T-helper 2 cell treated with Interferon-gamma antibody and Interleukin-4, amounts not matched to agents 5 μg/mL and 100 μg/mL, for 36 hours (primary cell): ENCODE results near the gene MC2R.

Experiments used
- DNase-seq: peaks from one replicate; pipeline ENCODE4 v3.0.0; 2021; ENCODE audit warnings: low spot score
- H3K27ac Mint-ChIP-seq: one replicate; pipeline ENCODE4 v1.8.0; 2021; ENCODE audit warnings: mild to moderate bottlenecking, mixed read lengths
- H3K27me3 Mint-ChIP-seq: one replicate; pipeline ENCODE4 v1.8.0; 2021; ENCODE audit warnings: low read depth, mixed read lengths
- H3K36me3 Mint-ChIP-seq: one replicate; pipeline ENCODE4 v1.8.0; 2021; ENCODE audit warnings: low read depth, mixed read lengths
- H3K4me1 Mint-ChIP-seq: one replicate; pipeline ENCODE4 v1.8.0; 2021; ENCODE audit warnings: low read depth, mixed read lengths
- H3K4me3 Mint-ChIP-seq: one replicate; pipeline ENCODE4 v1.8.0; 2022; ENCODE audit warnings: mild to moderate bottlenecking, moderate library complexity, mixed read lengths
- H3K9me3 Mint-ChIP-seq: one replicate; pipeline ENCODE4 v1.8.0; 2021; ENCODE audit warnings: mixed read lengths

Gene MC2R

DNA sequence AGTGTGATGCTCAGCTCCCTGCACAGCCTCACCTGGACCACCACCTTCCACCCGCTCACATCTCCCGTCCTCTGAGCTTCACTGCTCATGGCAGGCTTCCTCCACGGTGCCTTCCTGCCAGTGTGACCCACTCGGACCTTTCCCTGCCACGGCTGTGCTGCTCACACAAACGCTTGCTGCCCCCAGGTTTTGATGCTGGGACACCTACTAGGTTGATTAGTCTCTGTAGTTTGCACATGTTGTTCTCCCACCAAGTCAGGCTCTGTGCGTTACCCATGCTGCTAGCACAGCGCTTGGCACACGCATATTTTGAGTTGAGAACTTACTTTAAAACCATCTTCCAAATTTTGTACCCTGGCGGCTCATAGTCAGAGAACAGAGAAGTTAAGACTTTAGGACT lies 2.1 kb downstream of the MC2R start:
- Mint-ChIP-seq H3K27ac (no peak overlapping the region), H3K27me3 (no peaks in the 10 kb centered on the region), H3K9me3 (no peaks in the 10 kb centered on the region), H3K4me3 (no peak overlapping the region), H3K36me3 (no peaks in the 10 kb centered on the region), H3K4me1 (no peaks in the 10 kb centered on the region)
- DNase-seq, result no peak

GRCh38 chr18:13912601-13913000 lies 2.7 kb downstream of the MC2R start:
- Mint-ChIP-seq H3K9me3 (no peaks in the 10 kb centered on the region), H3K36me3 (no peaks in the 10 kb centered on the region), H3K27me3 (no peaks in the 10 kb centered on the region), H3K4me3 (no peak overlapping the region), H3K27ac (no peak overlapping the region), H3K4me1 (no peaks in the 10 kb centered on the region)
- DNase-seq, result no peak

- no peaks in the 10 kb centered on the region for H3K4me1 Mint-ChIP-seq
- H3K27ac Mint-ChIP-seq, result no peak overlapping the region
- H3K9me3 Mint-ChIP-seq, result no peaks in the 10 kb centered on the region
- no peaks in the 10 kb centered on the region for H3K36me3 Mint-ChIP-seq
- H3K4me3 Mint-ChIP-seq, result no peak overlapping the region
- no peak for DNase-seq
- no peaks in the 10 kb centered on the region for H3K27me3 Mint-ChIP-seq
Observed at GRCh38 chr18:13910986-13911385, 4.3 kb downstream of the MC2R start.

DNA sequence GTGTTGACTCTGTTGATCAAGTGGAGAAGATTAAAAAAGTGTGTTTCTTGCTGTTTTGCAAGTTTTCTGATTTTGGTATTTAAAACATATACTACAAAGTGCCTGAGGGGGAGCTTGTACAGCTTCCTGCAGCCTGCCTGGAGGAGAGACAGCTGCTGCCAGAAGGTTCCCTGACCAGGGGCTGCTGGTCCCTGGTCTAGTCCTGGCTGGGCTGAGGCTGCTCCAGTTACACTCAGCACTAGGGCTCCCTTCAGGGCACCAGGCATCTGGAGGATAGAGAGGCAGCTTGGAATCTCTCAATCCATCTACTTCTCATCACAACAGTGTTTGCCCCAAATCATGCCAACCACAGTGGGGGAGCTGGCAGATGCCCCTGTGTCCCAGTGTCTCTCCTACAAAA lies 4.8 kb downstream of the MC2R start:
- Mint-ChIP-seq H3K36me3 (no peaks in the 10 kb centered on the region), H3K27ac (no peak overlapping the region), H3K27me3 (no peaks in the 10 kb centered on the region), H3K4me3 (no peak overlapping the region), H3K9me3 (no peaks in the 10 kb centered on the region), H3K4me1 (no peaks in the 10 kb centered on the region)
- DNase-seq, result no peak

- Mint-ChIP-seq H3K36me3 (no peaks in the 10 kb centered on the region), H3K27ac (no peak overlapping the region), H3K9me3 (no peaks in the 10 kb centered on the region), H3K27me3 (no peaks in the 10 kb centered on the region), H3K4me1 (no peaks in the 10 kb centered on the region), H3K4me3 (no peak overlapping the region)
- DNase-seq, result no peak
Observed at GRCh38 chr18:13909141-13909940, 6.0 kb downstream of the MC2R start.

GRCh38 chr18:13900633-13901032 lies 14.7 kb downstream of the MC2R start:
- Mint-ChIP-seq H3K36me3 (no peaks in the 10 kb centered on the region), H3K27me3 (peaks cover 3% of the 10 kb centered on the region), H3K4me1 (no peaks in the 10 kb centered on the region), H3K27ac (no peak overlapping the region), H3K4me3 (no peak overlapping the region), H3K9me3 (peaks cover 9% of the 10 kb centered on the region)
- no peak for DNase-seq

- Mint-ChIP-seq H3K27ac (no peak overlapping the region), H3K27me3 (peaks cover 7% of the 10 kb centered on the region)
Observed at GRCh38 chr18:13895505-13896033, 19.8 kb downstream of the MC2R start.

DNA sequence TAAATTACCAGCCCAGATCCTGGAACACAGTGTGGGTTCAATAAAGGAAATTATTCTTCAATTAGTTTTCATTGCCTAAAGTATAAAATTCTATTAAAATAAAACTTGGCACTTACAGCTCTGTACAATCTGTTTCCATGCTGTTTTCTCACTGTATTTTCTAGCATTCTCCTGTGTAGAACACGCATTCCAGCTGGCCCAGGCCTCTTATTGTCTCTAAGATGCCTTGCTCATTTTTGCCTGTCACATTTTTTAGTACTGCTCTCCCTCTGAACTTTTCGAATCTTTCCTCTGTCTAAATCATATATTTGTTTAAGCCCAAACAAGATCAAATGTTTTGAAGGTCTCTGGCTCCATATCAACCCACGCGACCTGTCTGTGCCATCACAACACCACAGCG lies 20.8 kb downstream of the MC2R start:
- H3K4me3 Mint-ChIP-seq, result no peak overlapping the region
- H3K36me3 Mint-ChIP-seq, result no peaks in the 10 kb centered on the region
- H3K9me3 Mint-ChIP-seq, result no peaks in the 10 kb centered on the region
- H3K4me1 Mint-ChIP-seq, result no peaks in the 10 kb centered on the region
- H3K27ac Mint-ChIP-seq, result no peak overlapping the region
- no peak for DNase-seq
- peaks cover 4% of the 10 kb centered on the region for H3K27me3 Mint-ChIP-seq

More at GRCh38 chr18:13895505-13896033, 19.8 kb downstream of the MC2R start:
- Mint-ChIP-seq H3K36me3 (no peaks in the 10 kb centered on the region), H3K4me1 (no peaks in the 10 kb centered on the region), H3K9me3 (peaks cover 9% of the 10 kb centered on the region), H3K4me3 (no peak overlapping the region)
- no peak for DNase-seq

DNA sequence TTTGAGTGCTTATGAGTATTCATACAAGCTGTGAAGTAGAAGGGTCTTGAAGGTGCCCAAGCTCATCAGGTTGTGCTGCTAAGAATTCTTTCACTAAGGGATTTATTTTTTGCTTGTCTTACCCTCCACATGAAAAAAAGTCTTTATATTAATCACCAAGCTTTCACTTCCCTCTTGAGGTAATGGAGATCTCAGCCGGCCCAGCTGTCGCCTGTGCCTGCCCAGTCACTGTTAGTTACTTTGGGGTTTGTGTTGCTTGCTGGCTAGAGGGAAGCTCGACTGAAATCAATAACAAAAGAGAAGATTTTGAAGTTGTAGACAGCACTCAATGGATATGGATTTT lies 21.9 kb downstream of the MC2R start:
- Mint-ChIP-seq H3K9me3 (no peaks in the 10 kb centered on the region), H3K27ac (no peak overlapping the region), H3K36me3 (no peaks in the 10 kb centered on the region), H3K27me3 (peaks cover 4% of the 10 kb centered on the region), H3K4me1 (no peaks in the 10 kb centered on the region), H3K4me3 (no peak overlapping the region)
- no peak for DNase-seq

GRCh38 chr18:13892098-13892497 lies 23.2 kb downstream of the MC2R start:
- Mint-ChIP-seq H3K4me3 (no peak overlapping the region), H3K36me3 (no peaks in the 10 kb centered on the region), H3K27me3 (peaks cover 4% of the 10 kb centered on the region), H3K27ac (no peak overlapping the region), H3K4me1 (no peaks in the 10 kb centered on the region), H3K9me3 (no peaks in the 10 kb centered on the region)
- no peak for DNase-seq

- H3K4me1 Mint-ChIP-seq, result no peaks in the 10 kb centered on the region
- no peak overlapping the region for H3K27ac Mint-ChIP-seq
- H3K27me3 Mint-ChIP-seq, result peaks cover 4% of the 10 kb centered on the region
- no peaks in the 10 kb centered on the region for H3K36me3 Mint-ChIP-seq
- DNase-seq, result no peak
- H3K9me3 Mint-ChIP-seq, result no peaks in the 10 kb centered on the region
- H3K4me3 Mint-ChIP-seq, result no peak overlapping the region
Observed at GRCh38 chr18:13890761-13891361, 24.5 kb downstream of the MC2R start.

DNA sequence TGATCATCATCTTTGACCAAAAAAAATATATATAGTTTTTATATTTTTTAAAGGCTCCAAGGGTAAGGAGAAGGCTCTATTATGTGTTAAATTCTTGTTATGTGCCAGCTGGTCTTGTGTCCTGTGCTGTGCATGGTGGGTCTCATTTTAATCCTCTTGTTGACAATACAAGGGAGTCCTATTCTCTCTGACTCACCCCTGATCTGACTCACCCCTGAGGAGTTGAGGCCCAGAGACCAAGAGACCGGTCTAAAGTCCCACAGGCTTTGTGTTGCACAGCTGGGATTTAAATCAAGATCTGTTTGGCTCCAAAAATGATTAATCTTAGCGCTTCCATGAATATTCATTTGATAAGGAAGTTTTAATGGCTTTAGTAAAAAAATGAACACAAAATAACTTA lies 25.7 kb downstream of the MC2R start:
- H3K36me3 Mint-ChIP-seq, result no peaks in the 10 kb centered on the region
- peaks cover 2% of the 10 kb centered on the region for H3K27me3 Mint-ChIP-seq
- no peak overlapping the region for H3K27ac Mint-ChIP-seq
- no peak overlapping the region for H3K4me3 Mint-ChIP-seq
- no peaks in the 10 kb centered on the region for H3K9me3 Mint-ChIP-seq
- DNase-seq, result no peak
- H3K4me1 Mint-ChIP-seq, result no peaks in the 10 kb centered on the region

DNA sequence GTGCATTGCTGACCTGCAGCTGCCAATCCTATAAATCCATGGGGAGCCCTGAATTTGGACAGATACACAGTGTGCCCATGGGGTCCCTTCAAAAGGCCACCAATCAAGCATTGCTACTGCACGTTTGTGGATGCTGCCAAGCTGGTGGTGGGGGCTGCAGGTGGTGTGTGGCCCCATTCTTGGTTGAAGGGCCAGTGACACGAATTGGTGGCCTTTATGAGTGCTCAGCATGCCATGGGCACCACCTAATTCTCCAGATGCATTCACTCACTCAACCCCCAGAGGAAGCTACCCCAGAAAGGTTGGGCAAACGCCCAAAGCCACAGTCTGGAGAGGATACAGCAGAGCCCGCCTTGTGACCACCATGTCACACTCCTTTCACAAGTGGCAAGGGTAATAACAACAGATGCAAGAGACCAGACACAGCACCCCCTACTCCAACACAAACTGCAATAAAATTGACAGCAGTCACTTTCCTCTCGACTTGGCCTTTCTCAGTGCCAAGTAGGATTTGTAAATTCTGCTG lies 27.1 kb downstream of the MC2R start:
- Mint-ChIP-seq H3K27me3 (no peaks in the 10 kb centered on the region), H3K9me3 (no peaks in the 10 kb centered on the region), H3K36me3 (no peaks in the 10 kb centered on the region)

DNA sequence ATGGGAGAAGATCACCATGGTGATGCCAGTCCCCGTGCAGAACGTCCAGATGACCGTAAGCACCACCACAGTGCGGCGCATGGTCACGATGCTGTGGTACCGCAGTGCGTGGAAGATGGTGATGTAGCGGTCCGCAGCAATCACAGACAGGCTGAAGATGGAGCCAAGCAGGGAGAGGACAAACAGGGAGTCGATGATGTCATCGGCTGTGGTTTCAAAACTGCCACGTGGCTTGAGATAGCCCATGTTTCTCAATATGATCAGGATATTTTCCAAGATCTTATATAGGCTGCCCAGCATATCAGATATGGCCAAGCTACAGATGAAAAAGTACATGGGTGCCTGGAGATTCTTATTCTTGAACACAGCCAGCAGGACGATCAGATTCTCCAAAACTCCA lies 30.3 kb downstream of the MC2R start:
- H3K4me3 Mint-ChIP-seq, result no peak overlapping the region
- no peaks in the 10 kb centered on the region for H3K4me1 Mint-ChIP-seq
- H3K27ac Mint-ChIP-seq, result no peak overlapping the region
- H3K36me3 Mint-ChIP-seq, result no peaks in the 10 kb centered on the region
- no peak for DNase-seq
- no peaks in the 10 kb centered on the region for H3K9me3 Mint-ChIP-seq
- H3K27me3 Mint-ChIP-seq, result no peaks in the 10 kb centered on the region

More for the DNA sequence above, 27.1 kb downstream of the MC2R start:
- Mint-ChIP-seq H3K4me3 (no peak overlapping the region), H3K4me1 (no peaks in the 10 kb centered on the region), H3K27ac (no peak overlapping the region)
- no peak for DNase-seq
